A673 (cell line): ENCODE data around the gene CAMK2A. TPM values are rescaled to one million over a fixed set of nuclear protein-coding genes. Genes with fewer than 3 reads are reported as not detected.

ENCODE experiments used
- BruUV-seq: library from RNA; stranded (reverse); fragments of 400-500 nt; replicated peaks from 2 replicates; lab custom pipeline; 2021; lab: Mats Ljungman, UMichigan
- CTCF ChIA-PET: fragments of 300-600 bp; sonication (Branson Sonifier 250); formaldehyde crosslinking; loops from one replicate; lab custom pipeline; 2022; ENCODE audit warnings: antibody characterized with exemption; lab: Charles Lee
- POLR2A ChIA-PET: fragments of 300-600 bp; sonication (Branson Sonifier 250); formaldehyde crosslinking; loops from one replicate; lab custom pipeline; 2022; ENCODE audit warnings: antibody characterized with exemption; ENCODE audit not compliant: low non-redundant PET; lab: Charles Lee
- DNase-seq: peaks from one replicate; pipeline ENCODE4 v3.0.0-alpha.2; 2015; ENCODE audit warnings: low spot score
- H3K27ac ChIP-seq: fragments of 200-600 bp; sonication (generic); 2 replicates; pipeline ENCODE4 v1.5.1; 2016; ENCODE audit warnings: mixed run types, low read depth, mild to moderate bottlenecking, mixed read lengths, antibody characterized with exemption, low read length; ENCODE audit not compliant: poor library complexity, severe bottlenecking
- H3K27me3 ChIP-seq: fragments of 200-600 bp; sonication (generic); replicated peaks from 2 replicates; pipeline ENCODE4 v1.6.1; 2017; ENCODE audit warnings: mixed run types, low read depth, mild to moderate bottlenecking, mixed read lengths, antibody characterized with exemption, low read length; ENCODE audit not compliant: insufficient read depth, poor library complexity
- H3K36me3 ChIP-seq: fragments of 200-600 bp; sonication (generic); 2 replicates; pipeline ENCODE4 v1.6.1; 2016; ENCODE audit warnings: mixed run types, mild to moderate bottlenecking, mixed read lengths, antibody characterized with exemption, low read length; ENCODE audit not compliant: insufficient read depth, poor library complexity, severe bottlenecking
- H3K4me1 ChIP-seq: fragments of 200-600 bp; sonication (generic); 2 replicates; pipeline ENCODE4 v1.6.1; 2017; ENCODE audit warnings: mixed run types, mild to moderate bottlenecking, mixed read lengths, antibody characterized with exemption, low read length; ENCODE audit not compliant: insufficient read depth, poor library complexity, severe bottlenecking
- H3K4me3 ChIP-seq: fragments of 200-600 bp; sonication (generic); 2 replicates; pipeline ENCODE4 v1.5.1; 2016; ENCODE audit warnings: low read depth, mixed run types, mild to moderate bottlenecking, mixed read lengths, low read length; ENCODE audit not compliant: poor library complexity, severe bottlenecking
- H3K9me3 ChIP-seq: fragments of 200-600 bp; sonication (generic); 2 replicates; pipeline ENCODE4 v1.6.1; 2016; ENCODE audit warnings: mixed run types, low read depth, mild to moderate bottlenecking, mixed read lengths, antibody characterized with exemption, low read length; ENCODE audit not compliant: poor library complexity, severe bottlenecking
- CTCF ChIP-seq: fragments of 300-800, 200-600 bp; sonication (generic); conservative IDR thresholded peaks from 2 replicates; pipeline ENCODE4 v1.5.1; 2017; ENCODE audit warnings: low read depth, mild to moderate bottlenecking, antibody characterized with exemption, low read length, moderate library complexity, mixed read lengths
- EZH2 ChIP-seq: fragments of 200-600 bp; sonication (generic); IDR thresholded peaks from 2 replicates; pipeline ENCODE4 v1.6.1; 2017; ENCODE audit warnings: borderline replicate concordance, low read depth, mild to moderate bottlenecking, mixed read lengths, antibody characterized with exemption, low read length; ENCODE audit not compliant: poor library complexity, severe bottlenecking
- intact Hi-C: fragments of 100-400 bp; cut with micrococcal nuclease; formaldehyde crosslinking; loops from one replicate; pipeline ENCODE4 v1.10.0; 2022; ENCODE audit not compliant: unreplicated experiment
- total RNA-seq: library from RNA; stranded (reverse); gene quantifications from 2 replicates; pipeline ENCODE4 v1.2.3, GENCODE V29; 2021

The CAMK2A gene
- total RNA-seq, 1 experiment from 2014 or later, result not detected

GRCh38 chr5:150182774-150183173, 106.8 kb downstream of the CAMK2A start:
- no peak for DNase-seq
- intact Hi-C loops, result no loop called here
- no peak overlapping the region for H3K27ac ChIP-seq
- ChIA-PET CTCF (no interaction called here), POLR2A (no interaction called here)
- no peaks in the 10 kb centered on the region for H3K9me3 ChIP-seq
- H3K36me3 ChIP-seq, result no peaks in the 10 kb centered on the region
- no peaks in the 10 kb centered on the region for H3K4me1 ChIP-seq
- H3K27me3 ChIP-seq, result peaks cover 2% of the 10 kb centered on the region
- no peak overlapping the region for H3K4me3 ChIP-seq
- no TSS peak for BruUV-seq
- no peak for TF ChIP-seq EZH2
- no peak for TF ChIP-seq CTCF

- no TSS peak for BruUV-seq
- TF ChIP-seq EZH2 (no peak), CTCF (no peak)
- Histone ChIP-seq H3K4me1 (no peaks in the 10 kb centered on the region), H3K36me3 (no peaks in the 10 kb centered on the region), H3K9me3 (no peaks in the 10 kb centered on the region), H3K27me3 (no peaks in the 10 kb centered on the region), H3K4me3 (no peak overlapping the region), H3K27ac (no peak overlapping the region)
- ChIA-PET POLR2A (no interaction called here), CTCF (no interaction called here)
- no peak for DNase-seq
- intact Hi-C loops, result no loop called here
Observed at GRCh38 chr5:150181766-150182545, 107.6 kb downstream of the CAMK2A start.

- ChIA-PET POLR2A (no interaction called here), CTCF (no interaction called here)
- TF ChIP-seq EZH2 (no peak), CTCF (no peak)
- no peak for DNase-seq
- Histone ChIP-seq H3K27me3 (no peaks in the 10 kb centered on the region), H3K4me3 (no peak overlapping the region), H3K27ac (no peak overlapping the region), H3K4me1 (no peaks in the 10 kb centered on the region), H3K9me3 (no peaks in the 10 kb centered on the region), H3K36me3 (no peaks in the 10 kb centered on the region)
- intact Hi-C loops, result no loop called here
- no TSS peak for BruUV-seq
Observed at GRCh38 chr5:150181027-150181426, 108.5 kb downstream of the CAMK2A start.
